Lower lobe of right lung (tissue), 2 donors: ENCODE data around the gene ADD2. TPM values are rescaled to one million over a fixed set of nuclear protein-coding genes. Genes with fewer than 3 reads are reported as not detected.

Experiments used
- ATAC-seq, 2 donors: fragments of 200-7000 bp; cut with Tn5 transposase; one replicate each; pipeline ENCODE4 v1.9.1; 2020 to 2022; ENCODE audit warnings: mild to moderate bottlenecking in 2 of 2, moderate library complexity in 2 of 2
- DNase-seq: peaks from one replicate; pipeline ENCODE4 v3.0.0-alpha.2; 2020
- H3K27ac ChIP-seq: fragments of 200-600 bp; one replicate; pipeline ENCODE4 v1.8.0; 2022
- H3K27me3 ChIP-seq: fragments of 200-600 bp; one replicate; pipeline ENCODE4 v1.8.0; 2022; ENCODE audit warnings: low read depth
- H3K36me3 ChIP-seq: fragments of 200-600 bp; one replicate; pipeline ENCODE4 v1.8.0; 2022; ENCODE audit warnings: mild to moderate bottlenecking
- H3K4me1 ChIP-seq: fragments of 200-600 bp; one replicate; pipeline ENCODE4 v1.8.0; 2022
- H3K4me3 ChIP-seq: fragments of 200-600 bp; one replicate; pipeline ENCODE4 v1.8.0; 2022; ENCODE audit warnings: mild to moderate bottlenecking
- H3K9me3 ChIP-seq: fragments of 200-600 bp; one replicate; pipeline ENCODE4 v1.8.0; 2022
- CTCF ChIP-seq: fragments of 200-600 bp; IDR thresholded peaks from one replicate; pipeline ENCODE4 v1.8.0; 2022; ENCODE audit warnings: antibody characterized with exemption, mild to moderate bottlenecking
- intact Hi-C: fragments of 100-400 bp; cut with DNase I; formaldehyde crosslinking; loops from one replicate; pipeline ENCODE4 v1.11.0; 2022
- total RNA-seq: library from RNA; stranded (reverse); fragmentation: NEBNext Ultra II Directional; extraction: Animal tissue kit (Norgen Biotek cat#: 25700); gene quantifications from one replicate; pipeline ENCODE4 v1.2.1, GENCODE V29; 2021
- donor health status: DM: no; HTN: yes; CAD: no; lungs with severe emphysema.

Gene ADD2
- total RNA-seq, 1 donor from 2014 or later = 2.1 TPM

- no peaks in the 10 kb centered on the region for H3K9me3 ChIP-seq
- H3K4me3 ChIP-seq = no peak overlapping the region
- no peak overlapping the region for H3K27ac ChIP-seq
- H3K27me3 ChIP-seq = peaks cover 30% of the 10 kb centered on the region
- TF ChIP-seq CTCF = no peak
- no peak for ATAC-seq
- H3K4me1 ChIP-seq = no peaks in the 10 kb centered on the region
- H3K36me3 ChIP-seq = no peaks in the 10 kb centered on the region
- DNase-seq = no peak
- intact Hi-C loops = no loop called here
Observed at GRCh38 chr2:70757360-70757759, 10.6 kb downstream of the ADD2 start.

GRCh38 chr2:70756128-70756527 lies 11.9 kb downstream of the ADD2 start:
- peaks cover 30% of the 10 kb centered on the region for H3K27me3 ChIP-seq
- intact Hi-C loops = no loop called here
- H3K4me1 ChIP-seq = no peaks in the 10 kb centered on the region

GRCh38 chr2:70753902-70754301 lies 14.1 kb downstream of the ADD2 start:
- Histone ChIP-seq H3K27ac (no peak overlapping the region), H3K27me3 (peaks cover 27% of the 10 kb centered on the region)
- ATAC-seq = peak in 1 of 2 donors; percentile 64

More at GRCh38 chr2:70756128-70756527, 11.9 kb downstream of the ADD2 start:
- DNase-seq = no peak
- Histone ChIP-seq H3K27ac (no peak overlapping the region), H3K36me3 (no peaks in the 10 kb centered on the region), H3K4me3 (no peak overlapping the region), H3K9me3 (no peaks in the 10 kb centered on the region)
- ATAC-seq = no peak
- no peak for TF ChIP-seq CTCF

GRCh38 chr2:70753031-70753430 lies 15.0 kb downstream of the ADD2 start:
- intact Hi-C loops = no loop called here
- no peak for DNase-seq
- no peaks in the 10 kb centered on the region for H3K4me1 ChIP-seq
- no peak for ATAC-seq
- no peak for TF ChIP-seq CTCF
- H3K27me3 ChIP-seq = peaks cover 18% of the 10 kb centered on the region
- no peaks in the 10 kb centered on the region for H3K36me3 ChIP-seq
- H3K9me3 ChIP-seq = no peaks in the 10 kb centered on the region
- no peak overlapping the region for H3K27ac ChIP-seq
- H3K4me3 ChIP-seq = no peak overlapping the region

More at GRCh38 chr2:70753902-70754301, 14.1 kb downstream of the ADD2 start:
- Histone ChIP-seq H3K4me3 (no peak overlapping the region), H3K9me3 (no peaks in the 10 kb centered on the region), H3K36me3 (no peaks in the 10 kb centered on the region), H3K4me1 (no peaks in the 10 kb centered on the region)
- no peak for DNase-seq
- TF ChIP-seq CTCF = no peak
- intact Hi-C loops = no loop called here

- no peaks in the 10 kb centered on the region for H3K4me1 ChIP-seq
- no peaks in the 10 kb centered on the region for H3K9me3 ChIP-seq
- H3K4me3 ChIP-seq = no peak overlapping the region
- no peaks in the 10 kb centered on the region for H3K36me3 ChIP-seq
- no peak for ATAC-seq
- TF ChIP-seq CTCF = no peak
- no peak overlapping the region for H3K27ac ChIP-seq
- peaks cover 17% of the 10 kb centered on the region for H3K27me3 ChIP-seq
- intact Hi-C loops = no loop called here
- no peak for DNase-seq
Observed at GRCh38 chr2:70752396-70752795, 15.6 kb downstream of the ADD2 start.

- Histone ChIP-seq H3K4me1 (no peaks in the 10 kb centered on the region), H3K36me3 (no peaks in the 10 kb centered on the region), H3K27me3 (peaks cover 12% of the 10 kb centered on the region), H3K4me3 (no peak overlapping the region), H3K27ac (no peak overlapping the region), H3K9me3 (no peaks in the 10 kb centered on the region)
- no peak for ATAC-seq
- intact Hi-C loops = no loop called here
- no peak for TF ChIP-seq CTCF
- DNase-seq = no peak
Observed at GRCh38 chr2:70751881-70752280, 16.1 kb downstream of the ADD2 start.
